ENCODE measurements around the gene NCOA7. TPM values are rescaled to one million over a fixed set of nuclear protein-coding genes. Genes with fewer than 3 reads are reported as not detected.

The NCOA7 gene
- total and polyA plus RNA-seq, 9 of the 15 experiments (the other 6 are each of a cell fraction or from before 2014, with no cell fraction given), result 5.8 to 14.6 (median 9.3) TPM

GRCh38 chr6:125759184-125759902 is 31.4 kb upstream of the NCOA7 start (continued):
- TF ChIP-seq ARID4B (CRISPR knock-in tag; IDR thresholded peaks at IDR 0.05) (no peak), SMC3 (conservative IDR thresholded peaks at IDR 0.05; ENCODE audit: insufficient read depth, low read depth, low read length) (peak; percentile 81), LARP7 (IDR thresholded peaks at IDR 0.05) (no peak), MBD1 (CRISPR knock-in tag; IDR thresholded peaks at IDR 0.05) (peak; percentile 27; the same call in 1 of the 2 replicates), NR2C2 (CRISPR knock-in tag; IDR thresholded peaks at IDR 0.05) (peak; percentile 18; the same call in 1 of the 2 replicates), NR2C2 (tag; IDR thresholded peaks at IDR 0.05) (no peak), SMARCA5 (IDR thresholded peaks at IDR 0.05) (no peak), STAG1 (CRISPR knock-in tag; IDR thresholded peaks at IDR 0.05; ENCODE audit: borderline replicate concordance) (peak; percentile 66), XRCC4 (IDR thresholded peaks at IDR 0.05; ENCODE audit: extremely low read depth, insufficient read depth, insufficient read length) (no peak), ZBTB26 (CRISPR knock-in tag; IDR thresholded peaks at IDR 0.05) (no peak), MAFG (tag; conservative IDR thresholded peaks at IDR 0.05) (no peak), ZKSCAN8 (CRISPR knock-in tag; IDR thresholded peaks at IDR 0.05) (no peak), MYNN (IDR thresholded peaks at IDR 0.05) (peak; percentile 16; the same call in 1 of the 2 replicates), MYNN (CRISPR knock-in tag; IDR thresholded peaks at IDR 0.05) (no peak), ELK1 (CRISPR knock-in tag; IDR thresholded peaks at IDR 0.05) (no peak), ZSCAN29 (IDR thresholded peaks at IDR 0.05) (no peak), CBX2 (IDR thresholded peaks at IDR 0.05; ENCODE audit: insufficient read depth, low read length, poor library complexity, severe bottlenecking) (no peak), ZFPM2 (CRISPR knock-in tag; IDR thresholded peaks at IDR 0.05) (no peak), RCOR1 (IDR thresholded peaks at IDR 0.05; ENCODE audit: borderline replicate concordance in 1 of 2, low read depth in 2 of 2, low read length in 2 of 2) (peak in 1 of 2 experiments; percentile 59; a peak in 1 of 4 replicates), ZNF384 (IDR thresholded peaks at IDR 0.05; ENCODE audit: low read depth, low read length) (peak; percentile 15; the same call in 1 of the 2 replicates)
